Esophagus (tissue), 2 donors: ENCODE results near the gene TAF12. TPM values are rescaled to one million over a fixed set of nuclear protein-coding genes. Genes with fewer than 3 reads are reported as not detected.
"Not testable (repeated sequence)": the region's sequence is repeated elsewhere in the genome, so short reads cannot be mapped to it uniquely, and the experiment has no call there.

Experiments used
- H3K27ac ChIP-seq, 2 donors: one replicate each; pipeline ENCODE4 v1.5.1; 2013; ENCODE audit warnings: low read depth in 2 of 2, mild to moderate bottlenecking in 2 of 2, inconsistent platforms in 1 of 2, low read length in 1 of 2, moderate library complexity in 1 of 2
- H3K27me3 ChIP-seq, 2 donors: one replicate each; pipeline ENCODE4 v1.6.1; 2013; ENCODE audit warnings: low read length in 2 of 2, control low read depth in 1 of 2, mild to moderate bottlenecking in 1 of 2; ENCODE audit not compliant: insufficient read depth in 2 of 2, control insufficient read depth in 1 of 2
- H3K36me3 ChIP-seq, 2 donors: one replicate each; pipeline ENCODE4 v1.6.1; 2013; ENCODE audit warnings: low read length in 1 of 2; ENCODE audit not compliant: control insufficient read depth in 2 of 2, insufficient read depth in 2 of 2
- H3K4me1 ChIP-seq, 2 donors: one replicate each; pipeline ENCODE4 v1.6.1; 2013; ENCODE audit warnings: low read length in 1 of 2; ENCODE audit not compliant: control insufficient read depth in 2 of 2, insufficient read depth in 2 of 2
- H3K4me3 ChIP-seq, 2 donors: one replicate each; pipeline ENCODE4 v1.5.1; 2013; ENCODE audit warnings: low read length in 2 of 2, mild to moderate bottlenecking in 2 of 2, low read depth in 1 of 2, moderate library complexity in 1 of 2
- H3K9me3 ChIP-seq, 2 donors: one replicate each; pipeline ENCODE4 v1.6.1; 2013; ENCODE audit warnings: mild to moderate bottlenecking in 2 of 2, low read depth in 1 of 2, low read length in 1 of 2, moderate library complexity in 1 of 2; ENCODE audit not compliant: control insufficient read depth in 2 of 2, insufficient read depth in 1 of 2
- WGBS, 2 donors: extraction: QIAGEN DNeasy Blood & Tissue Kit; methylation state at CpG; one replicate each; pipeline ENCODE4 v1.1.7; 2013; 5-methylcytosine and 5-hydroxymethylcytosine counted together
- polyA plus RNA-seq, 2 donors: library from polyadenylated mRNA; stranded (reverse); fragments of 200-250 nt; gene quantifications; one replicate each; pipeline ENCODE4 v1.2.3, GENCODE V29; 2013
- donor health status: healthy with polysubstance abuse.
- donor health status: Bipolar disorder and iron deficiency.

TAF12 gene
- polyA plus RNA-seq, 2 donors = 19.3 to 25.2 TPM

DNA sequence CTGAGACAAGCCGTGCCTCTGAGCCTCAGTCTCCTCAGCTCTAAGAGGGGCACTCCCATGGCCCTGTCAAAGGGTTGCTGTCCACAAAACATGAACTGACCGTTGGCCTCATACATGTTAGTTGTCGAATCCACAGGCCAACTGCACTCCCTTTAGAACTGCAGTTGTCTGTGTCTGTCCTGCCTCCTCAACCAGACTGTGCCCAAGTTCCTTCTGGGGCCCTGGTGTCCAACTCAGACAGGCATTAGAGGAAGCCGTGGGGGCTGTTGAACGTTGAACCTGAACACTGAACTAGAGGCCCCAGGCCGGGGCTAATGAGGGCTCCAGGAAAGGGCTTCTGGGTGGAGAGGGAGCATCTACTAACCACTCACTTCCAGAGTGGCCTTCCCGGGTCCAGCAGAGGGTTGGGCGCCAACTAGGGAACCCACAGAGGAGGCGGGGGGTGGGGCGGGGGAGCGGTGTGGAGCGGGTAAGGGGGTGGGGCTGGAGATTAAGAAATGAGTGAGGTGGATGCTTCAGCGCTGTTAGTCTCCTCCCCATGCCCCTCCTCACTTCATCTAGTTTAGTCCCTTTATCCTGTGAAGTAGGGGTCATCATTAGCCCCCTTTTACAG is 51.1 kb downstream of the TAF12 start, which contains the start of gene RAB42:
RAB42 (plus strand) TSS at position 558 of the 613 bp plus-strand sequence. CDS start 247 bp downstream, outside the sequence.
- 25 to 33% methylated on average over 13 of the region's 13 CpGs for WGBS, 2 donors
- Histone ChIP-seq H3K9me3 (no peaks in the 10 kb centered on the region), H3K4me3 (peak within 1 kb of the TSS; percentile 40 to 44), H3K4me1 (peaks cover 0 to 4% of the 10 kb centered on the region in 2 donors), H3K36me3 (no peaks in the 10 kb centered on the region), H3K27me3 (no peaks in the 10 kb centered on the region), H3K27ac (peak within 1 kb of the TSS in 1 of 2 donors; percentile 2)

GRCh38 chr1:28586585-28587391 is 56.1 kb downstream of the TAF12 start:
- H3K4me1 ChIP-seq, H3K4me3 ChIP-seq, H3K27me3 ChIP-seq, H3K27ac ChIP-seq, H3K9me3 ChIP-seq, H3K36me3 ChIP-seq: not testable (repeated sequence)
- 89 to 93% methylated on average over 19 of the region's 19 CpGs for WGBS, 2 donors

DNA sequence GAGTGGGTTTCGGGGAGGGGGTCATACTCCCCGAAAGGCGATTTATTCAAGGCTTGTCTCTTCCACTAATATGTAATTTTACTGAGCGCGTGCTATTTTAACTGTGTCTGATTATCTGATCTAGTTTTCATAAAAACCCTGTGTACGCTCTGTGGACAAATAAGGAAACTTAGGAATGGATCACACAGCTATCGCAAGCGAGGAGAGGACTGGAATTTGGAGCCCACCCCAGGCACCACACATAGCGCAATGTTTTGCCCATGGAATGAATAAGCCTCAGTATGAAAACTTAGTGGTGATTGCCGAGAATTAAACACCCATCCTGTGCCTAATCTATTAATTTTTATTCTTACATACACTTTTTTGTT is 60.6 kb downstream of the TAF12 start:
- Histone ChIP-seq H3K27me3 (no peaks in the 10 kb centered on the region), H3K9me3 (no peaks in the 10 kb centered on the region), H3K27ac (peak overlapping the region; percentile 95 to 96), H3K36me3 (peaks cover 9 to 21% of the 10 kb centered on the region in 2 donors), H3K4me1 (peaks cover 0 to 5% of the 10 kb centered on the region in 2 donors), H3K4me3 (peak overlapping the region; percentile 81 to 85)
- 1 to 2% methylated on average over 10 of the region's 10 CpGs for WGBS, 2 donors

DNA sequence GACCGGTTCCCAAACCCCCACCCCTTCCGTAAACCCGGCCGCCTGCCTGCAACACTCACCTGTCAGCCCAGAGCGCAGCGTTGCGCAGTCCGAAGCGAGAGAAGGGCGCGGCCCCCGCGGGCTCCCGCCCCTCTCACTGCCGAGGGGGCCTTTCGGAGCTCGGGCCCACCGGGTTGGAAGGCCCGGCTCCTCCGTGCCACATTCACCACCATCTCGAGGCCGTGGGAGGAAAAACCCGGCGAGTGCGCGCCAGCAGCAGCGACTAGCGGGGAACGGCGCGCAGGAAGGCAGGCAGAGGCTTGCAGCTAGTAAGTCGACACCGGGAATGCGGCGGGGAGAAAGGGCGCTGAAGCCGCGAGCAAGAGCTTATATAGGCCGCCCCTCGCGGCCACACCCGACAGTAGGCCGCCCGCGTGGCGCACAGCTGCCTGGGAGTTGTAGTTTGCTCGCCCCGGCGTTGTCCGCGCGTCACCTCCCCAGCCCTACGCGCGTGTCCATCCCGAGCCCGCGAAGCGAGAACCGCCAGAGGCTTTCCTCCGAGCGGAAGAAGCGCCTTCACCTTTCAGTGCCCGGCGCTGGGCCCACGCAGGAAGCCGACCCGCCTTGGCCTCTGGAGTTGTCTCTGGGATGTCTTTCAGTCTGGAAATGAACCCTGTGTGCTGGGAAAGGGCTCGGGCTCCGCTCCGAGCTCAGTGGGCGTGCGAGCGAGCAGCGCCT is 61.2 kb downstream of the TAF12 start:
- WGBS, 2 donors = 0 to 1% methylated on average over 74 to 75 of the region's 75 CpGs

GRCh38 chr1:28580722-28581530 is 61.9 kb downstream of the TAF12 start:
- Histone ChIP-seq H3K27me3 (no peaks in the 10 kb centered on the region), H3K4me3 (peak overlapping the region; percentile 81 to 85), H3K36me3 (peaks cover 9 to 21% of the 10 kb centered on the region in 2 donors), H3K27ac (peak overlapping the region; percentile 90 to 95), H3K4me1 (peaks cover 0 to 5% of the 10 kb centered on the region in 2 donors), H3K9me3 (no peaks in the 10 kb centered on the region)
- 0% methylated on average over 26 of the region's 26 CpGs for WGBS, 2 donors

More for the DNA sequence above, 61.2 kb downstream of the TAF12 start:
- Histone ChIP-seq H3K27me3 (no peaks in the 10 kb centered on the region), H3K4me3 (peak overlapping the region; percentile 81 to 85), H3K27ac (peak overlapping the region; percentile 95 to 96), H3K9me3 (no peaks in the 10 kb centered on the region), H3K4me1 (peaks cover 0 to 5% of the 10 kb centered on the region in 2 donors), H3K36me3 (peaks cover 9 to 21% of the 10 kb centered on the region in 2 donors)

DNA sequence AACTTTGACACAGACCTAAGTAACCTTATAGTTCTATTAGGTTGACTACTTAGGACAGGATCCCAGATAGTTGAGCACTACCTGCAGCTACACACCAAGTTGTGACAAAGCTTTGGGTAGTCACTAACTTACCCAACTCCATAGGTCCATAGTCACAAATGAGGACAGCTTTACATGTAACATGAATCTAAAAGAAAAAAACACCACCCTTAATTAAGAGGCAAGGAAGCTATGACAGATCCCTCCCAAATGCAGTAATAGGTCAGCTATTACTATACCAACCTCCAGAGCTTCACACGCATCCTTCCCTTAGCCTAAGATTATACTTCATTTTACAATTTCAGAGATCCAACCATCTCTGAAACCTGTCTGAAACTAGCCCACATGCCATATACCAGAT is 63.5 kb downstream of the TAF12 start:
- Histone ChIP-seq H3K4me1 (peaks cover 0 to 5% of the 10 kb centered on the region in 2 donors), H3K27ac (no peak overlapping the region), H3K36me3 (peaks cover 9 to 21% of the 10 kb centered on the region in 2 donors), H3K4me3 (peak overlapping the region; percentile 81 to 85), H3K9me3 (no peaks in the 10 kb centered on the region), H3K27me3 (no peaks in the 10 kb centered on the region)
- 73 to 75% methylated on average over 1 of the region's 1 CpG for WGBS, 2 donors

GRCh38 chr1:28578696-28579218 is 64.1 kb downstream of the TAF12 start:
- no peaks in the 10 kb centered on the region for H3K9me3 ChIP-seq
- peaks cover 9 to 22% of the 10 kb centered on the region in 2 donors for H3K36me3 ChIP-seq
- H3K27ac ChIP-seq = no peak overlapping the region
- H3K4me1 ChIP-seq = peaks cover 0 to 5% of the 10 kb centered on the region in 2 donors
- 64 to 67% methylated on average over 6 of the region's 6 CpGs for WGBS, 2 donors
- no peak overlapping the region for H3K4me3 ChIP-seq
- H3K27me3 ChIP-seq = no peaks in the 10 kb centered on the region

DNA sequence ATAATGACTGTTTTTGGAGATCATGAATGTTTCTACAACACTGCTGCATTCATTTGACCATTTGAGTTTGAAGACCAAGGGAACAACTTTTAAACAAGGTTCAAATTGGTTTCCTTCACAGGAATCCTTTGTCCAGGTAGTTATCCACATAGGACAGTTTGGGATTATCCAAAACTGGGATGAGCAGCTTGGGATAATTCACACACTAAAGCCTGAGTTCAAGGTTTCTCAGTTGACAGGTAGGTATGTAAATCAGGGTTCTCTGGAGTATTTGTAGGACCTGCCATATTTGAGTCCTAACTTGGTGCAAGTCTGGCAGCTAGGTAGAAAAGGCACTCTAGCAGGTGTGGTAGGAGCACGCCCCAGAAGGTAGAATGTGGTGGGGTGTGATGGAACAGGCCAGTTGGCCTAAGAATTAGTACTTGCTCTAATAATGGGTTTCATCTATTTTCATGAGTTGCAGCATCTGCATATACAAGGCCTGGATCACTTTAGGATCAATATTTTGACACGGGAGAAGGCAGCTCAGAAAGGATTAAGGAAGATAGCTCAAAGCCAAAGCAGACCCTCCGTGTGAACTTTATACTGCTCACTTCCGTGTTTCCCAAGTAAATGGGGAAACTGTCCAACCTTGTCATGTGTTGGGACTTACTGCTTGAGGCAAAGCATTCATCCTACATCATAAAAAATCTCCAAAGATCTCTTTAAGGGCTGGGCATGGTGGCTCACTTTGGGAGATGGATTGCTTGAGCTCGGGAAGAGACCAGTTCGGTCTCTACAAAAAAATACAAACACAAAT is 64.9 kb downstream of the TAF12 start:
- Histone ChIP-seq H3K36me3 (peaks cover 9 to 24% of the 10 kb centered on the region in 2 donors), H3K4me3 (no peak overlapping the region), H3K9me3 (no peaks in the 10 kb centered on the region), H3K27ac (no peak overlapping the region), H3K4me1 (peaks cover 0 to 5% of the 10 kb centered on the region in 2 donors), H3K27me3 (no peaks in the 10 kb centered on the region)
- WGBS, 2 donors = 55 to 68% methylated on average over 6 of the region's 6 CpGs
